Measurements from ENCODE around the gene SLC9A8. TPM values are rescaled to one million over a fixed set of nuclear protein-coding genes. Genes with fewer than 3 reads are reported as not detected.

The SLC9A8 gene
- total RNA-seq, 1 experiment from 2014 or later: 7.5 TPM

GRCh38 chr20:49919461-49919860 lies 106.8 kb downstream of the SLC9A8 start:
- H3K23me2 ChIP-seq (ENCODE audit: insufficient read length, low read depth, low read length, poor library complexity, severe bottlenecking): peaks cover 10% of the 10 kb centered on the region
- no peak overlapping the region for H2BK5ac ChIP-seq (ENCODE audit: insufficient read length, low read length)
- TF ChIP-seq, protein P1, sequence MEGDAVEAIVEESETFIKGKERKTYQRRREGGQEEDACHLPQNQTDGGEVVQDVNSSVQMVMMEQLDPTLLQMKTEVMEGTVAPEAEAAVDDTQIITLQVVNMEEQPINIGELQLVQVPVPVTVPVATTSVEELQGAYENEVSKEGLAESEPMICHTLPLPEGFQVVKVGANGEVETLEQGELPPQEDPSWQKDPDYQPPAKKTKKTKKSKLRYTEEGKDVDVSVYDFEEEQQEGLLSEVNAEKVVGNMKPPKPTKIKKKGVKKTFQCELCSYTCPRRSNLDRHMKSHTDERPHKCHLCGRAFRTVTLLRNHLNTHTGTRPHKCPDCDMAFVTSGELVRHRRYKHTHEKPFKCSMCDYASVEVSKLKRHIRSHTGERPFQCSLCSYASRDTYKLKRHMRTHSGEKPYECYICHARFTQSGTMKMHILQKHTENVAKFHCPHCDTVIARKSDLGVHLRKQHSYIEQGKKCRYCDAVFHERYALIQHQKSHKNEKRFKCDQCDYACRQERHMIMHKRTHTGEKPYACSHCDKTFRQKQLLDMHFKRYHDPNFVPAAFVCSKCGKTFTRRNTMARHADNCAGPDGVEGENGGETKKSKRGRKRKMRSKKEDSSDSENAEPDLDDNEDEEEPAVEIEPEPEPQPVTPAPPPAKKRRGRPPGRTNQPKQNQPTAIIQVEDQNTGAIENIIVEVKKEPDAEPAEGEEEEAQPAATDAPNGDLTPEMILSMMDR (conservative IDR thresholded peaks at IDR 0.05): no peak
- no peak overlapping the region for H3K14ac ChIP-seq (ENCODE audit: insufficient read depth, low read length)
- no peaks in the 10 kb centered on the region for H3K9me3 ChIP-seq (ENCODE audit: control insufficient read depth, low read depth, low read length)
- H3K4me2 ChIP-seq (ENCODE audit: insufficient read depth, insufficient read length, low read length): no peak overlapping the region
- no peak overlapping the region for H4K8ac ChIP-seq (replicated peaks; ENCODE audit: insufficient read length, low read depth, low read length)
- no peak overlapping the region for H2AFZ ChIP-seq (ENCODE audit: low read length)
- H2BK15ac ChIP-seq (ENCODE audit: low read depth, low read length): no peak overlapping the region
- no peaks in the 10 kb centered on the region for H3K4me1 ChIP-seq (ENCODE audit: insufficient read depth, low read length)
- Mint-ChIP-seq H3K27me3 (ENCODE audit: low read depth) (peaks cover 20% of the 10 kb centered on the region), H3K36me3 (ENCODE audit: insufficient read depth in 1 of 3, low read depth in 3 of 3) (no peaks in the 10 kb centered on the region; a peak in 1 of 7 replicates), H3K27ac (no peak overlapping the region), H3K4me1 (peaks cover 8 to 11% of the 10 kb centered on the region in 2 experiments), H3K4me3 (no peak overlapping the region), H3K9me3 (peaks cover 3 to 4% of the 10 kb centered on the region in 2 experiments; a peak in 4 of 5 replicates)
- H3K4ac ChIP-seq (ENCODE audit: low read depth, low read length): no peak overlapping the region
- no peaks in the 10 kb centered on the region for H4K20me1 ChIP-seq (ENCODE audit: control insufficient read depth, insufficient read depth, insufficient read length)
- no peak overlapping the region for H2BK120ac ChIP-seq (ENCODE audit: low read depth, low read length, poor library complexity, severe bottlenecking)
- H4K5ac ChIP-seq (ENCODE audit: insufficient read length, low read depth, low read length): no peak overlapping the region
- peaks cover 3% of the 10 kb centered on the region; the same call in 1 of the 2 replicates for H3K79me2 ChIP-seq (ENCODE audit: insufficient read depth, low read length)
- H3K18ac ChIP-seq (ENCODE audit: insufficient read length, low read depth, low read length): no peak overlapping the region
- H2BK12ac ChIP-seq (ENCODE audit: insufficient read length, low read depth, low read length): no peak overlapping the region
- peaks cover 4% of the 10 kb centered on the region for H3K79me1 ChIP-seq (ENCODE audit: insufficient read depth, low read depth, low read length, poor library complexity, severe bottlenecking)
- no peak overlapping the region for H3K56ac ChIP-seq (ENCODE audit: insufficient read length, low read depth, low read length)
- H3K23ac ChIP-seq (ENCODE audit: insufficient read length, low read depth, low read length): no peak overlapping the region
- H4K91ac ChIP-seq (ENCODE audit: insufficient read length, low read depth, low read length): no peak overlapping the region
- WGBS (ENCODE audit: extremely low coverage, insufficient read length, low lambda C conversion rate): no CpG with 5 or more reads among the region's 2 CpGs
- no peak overlapping the region for H3K27ac ChIP-seq (ENCODE audit: insufficient read length, low read depth, low read length)
- no peaks in the 10 kb centered on the region for H3K27me3 ChIP-seq (ENCODE audit: insufficient read depth, low read length)
- no peak overlapping the region for H2AK5ac ChIP-seq (ENCODE audit: insufficient read length, low read length)
- DNase-seq: no peak
- H3T11ph ChIP-seq (ENCODE audit: low read length): no peak overlapping the region
- no peak overlapping the region for H3K9ac ChIP-seq (ENCODE audit: extremely low read depth, insufficient read length, low read length)
- no peak overlapping the region for H2BK20ac ChIP-seq (ENCODE audit: low read depth, low read length, poor library complexity, severe bottlenecking)

All from H9 (cell line).